BE2C (cell line): ENCODE data around the gene PRDM16.

Experiments used
- DNase-seq: peaks from one replicate; pipeline ENCODE4 v3.0.0-alpha.2; 2020
- H3K27me3 ChIP-seq: fragments of 250-450 bp; sonication (Bioruptor Pico); 2 replicates; pipeline ENCODE4 v1.5.1; 2020; ENCODE audit warnings: mild to moderate bottlenecking
- H3K36me3 ChIP-seq: fragments of 250-450 bp; sonication (Bioruptor Pico); 2 replicates; pipeline ENCODE4 v1.5.1; 2020; ENCODE audit warnings: mild to moderate bottlenecking
- H3K4me1 ChIP-seq: fragments of 250-450 bp; sonication (Bioruptor Pico); 2 replicates; pipeline ENCODE4 v1.5.1; 2020
- H3K4me3 ChIP-seq: 2 replicates; pipeline ENCODE4 v1.5.1; 2011; ENCODE audit warnings: low read depth, low read length
- H3K9me3 ChIP-seq: fragments of 250-450 bp; sonication (Bioruptor Pico); 2 replicates; pipeline ENCODE4 v1.5.1; 2020
- CTCF ChIP-seq: IDR thresholded peaks from 2 replicates; pipeline ENCODE4 v1.5.1; 2012; ENCODE audit warnings: mild to moderate bottlenecking, low read depth, low read length

The PRDM16 gene

GRCh38 chr1:3176028-3176427 lies 107.0 kb downstream of the PRDM16 start:
- H3K27me3 ChIP-seq, result no peaks in the 10 kb centered on the region
- H3K4me1 ChIP-seq, result no peaks in the 10 kb centered on the region
- H3K36me3 ChIP-seq, result no peaks in the 10 kb centered on the region
- no peaks in the 10 kb centered on the region for H3K9me3 ChIP-seq
- no peak overlapping the region for H3K4me3 ChIP-seq
- TF ChIP-seq CTCF, result no peak
- no peak for DNase-seq

- Histone ChIP-seq H3K36me3 (no peaks in the 10 kb centered on the region), H3K4me3 (no peak overlapping the region), H3K9me3 (no peaks in the 10 kb centered on the region), H3K27me3 (no peaks in the 10 kb centered on the region), H3K4me1 (no peaks in the 10 kb centered on the region)
- TF ChIP-seq CTCF, result no peak
- no peak for DNase-seq
These were observed 107.8 kb downstream of the PRDM16 start for GRCh38 chr1:3176820-3177219.

GRCh38 chr1:3178279-3178678 lies 109.3 kb downstream of the PRDM16 start:
- Histone ChIP-seq H3K4me1 (no peaks in the 10 kb centered on the region), H3K36me3 (no peaks in the 10 kb centered on the region), H3K9me3 (no peaks in the 10 kb centered on the region), H3K4me3 (no peak overlapping the region), H3K27me3 (no peaks in the 10 kb centered on the region)
- no peak for DNase-seq
- no peak for TF ChIP-seq CTCF

DNA sequence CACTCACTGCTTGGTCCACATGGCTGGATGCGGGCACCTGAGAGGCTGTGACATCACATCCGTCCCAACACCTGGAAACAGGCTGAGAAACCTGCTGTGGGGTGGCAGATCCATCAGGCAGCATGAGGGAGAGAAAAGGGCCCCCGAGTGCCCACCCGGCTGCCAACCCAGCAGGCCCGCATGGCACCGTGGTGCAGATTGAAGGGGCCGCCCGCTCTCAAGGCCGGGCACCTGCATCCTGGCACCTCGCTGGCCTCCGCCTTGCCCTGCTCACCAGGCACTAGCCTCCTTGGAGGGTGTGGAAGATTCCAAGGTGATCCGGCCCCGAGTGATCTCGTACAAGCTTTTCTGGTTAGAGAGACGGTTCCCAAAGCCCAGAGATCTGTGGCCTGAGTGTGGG lies 110.5 kb downstream of the PRDM16 start:
- no peaks in the 10 kb centered on the region for H3K27me3 ChIP-seq
- no peaks in the 10 kb centered on the region for H3K36me3 ChIP-seq
- no peak for TF ChIP-seq CTCF
- no peak for DNase-seq
- no peaks in the 10 kb centered on the region for H3K4me1 ChIP-seq
- H3K4me3 ChIP-seq, result no peak overlapping the region
- H3K9me3 ChIP-seq, result no peaks in the 10 kb centered on the region

GRCh38 chr1:3180915-3181314 lies 111.9 kb downstream of the PRDM16 start:
- no peaks in the 10 kb centered on the region for H3K9me3 ChIP-seq
- H3K36me3 ChIP-seq, result no peaks in the 10 kb centered on the region
- no peak overlapping the region for H3K4me3 ChIP-seq
- no peak for TF ChIP-seq CTCF
- no peak for DNase-seq
- H3K27me3 ChIP-seq, result no peaks in the 10 kb centered on the region
- no peaks in the 10 kb centered on the region for H3K4me1 ChIP-seq

DNA sequence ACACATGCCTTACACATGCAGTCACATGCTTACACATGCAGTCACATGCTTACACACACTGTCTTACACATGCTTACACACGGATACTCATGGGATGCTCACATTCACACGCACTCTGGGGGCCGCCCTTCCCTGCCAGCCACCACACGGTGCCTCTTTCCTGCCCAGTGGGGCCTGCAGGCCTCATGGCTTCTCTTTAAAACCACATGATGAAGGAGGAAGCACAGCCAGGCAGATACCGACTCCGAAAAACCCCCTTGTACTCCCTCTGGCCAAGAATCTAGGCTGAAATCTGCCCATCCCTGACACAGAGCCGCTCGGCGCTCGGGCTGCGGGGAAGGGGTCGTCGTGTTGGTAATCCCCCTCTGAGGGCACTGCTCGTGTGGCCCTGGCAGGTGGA lies 113.0 kb downstream of the PRDM16 start:
- DNase-seq, result no peak
- no peaks in the 10 kb centered on the region for H3K9me3 ChIP-seq
- H3K36me3 ChIP-seq, result no peaks in the 10 kb centered on the region
- H3K4me1 ChIP-seq, result no peaks in the 10 kb centered on the region
- H3K27me3 ChIP-seq, result no peaks in the 10 kb centered on the region
- no peak overlapping the region for H3K4me3 ChIP-seq
- TF ChIP-seq CTCF, result no peak
